ENCODE data around the gene VILL.

The VILL gene

DNA sequence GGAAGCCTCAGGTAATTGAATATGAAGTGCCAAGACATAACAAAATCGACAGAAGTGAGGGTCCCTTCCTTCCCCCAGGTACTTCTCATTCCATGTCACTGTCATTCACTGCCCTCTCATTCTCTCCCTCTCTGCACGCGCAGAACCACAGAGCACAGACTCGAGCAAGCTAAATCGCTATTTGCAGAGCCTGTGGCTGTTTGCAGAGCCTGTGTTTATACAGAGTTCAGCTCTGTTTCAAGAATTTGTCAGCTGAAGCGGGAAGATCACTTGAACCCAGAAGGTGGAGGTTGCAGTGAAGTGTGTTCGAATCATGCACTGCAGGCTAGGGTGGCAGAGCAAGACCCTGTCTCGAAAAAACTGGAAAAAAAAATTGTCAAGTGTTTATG lies 2.5 kb downstream of the VILL start:
- Histone ChIP-seq H3K4me3 (ENCODE audit: low read depth, low read length) (no peak overlapping the region), H3K27ac (no peak overlapping the region)

GRCh38 chr3:37993460-37993819 lies 2.9 kb downstream of the VILL start:
- no peaks in the 10 kb centered on the region for H3K27me3 ChIP-seq (ENCODE audit: insufficient read depth, low read depth, severe bottlenecking)
- H3K4me3 ChIP-seq (ENCODE audit: low read depth, low read length) = peak overlapping the region; percentile 89
- H3K36me3 ChIP-seq = no peaks in the 10 kb centered on the region
- no peak overlapping the region for H3K27ac ChIP-seq
- no peaks in the 10 kb centered on the region for H3K9me3 ChIP-seq (ENCODE audit: severe bottlenecking)
- TF ChIP-seq, protein P1, sequence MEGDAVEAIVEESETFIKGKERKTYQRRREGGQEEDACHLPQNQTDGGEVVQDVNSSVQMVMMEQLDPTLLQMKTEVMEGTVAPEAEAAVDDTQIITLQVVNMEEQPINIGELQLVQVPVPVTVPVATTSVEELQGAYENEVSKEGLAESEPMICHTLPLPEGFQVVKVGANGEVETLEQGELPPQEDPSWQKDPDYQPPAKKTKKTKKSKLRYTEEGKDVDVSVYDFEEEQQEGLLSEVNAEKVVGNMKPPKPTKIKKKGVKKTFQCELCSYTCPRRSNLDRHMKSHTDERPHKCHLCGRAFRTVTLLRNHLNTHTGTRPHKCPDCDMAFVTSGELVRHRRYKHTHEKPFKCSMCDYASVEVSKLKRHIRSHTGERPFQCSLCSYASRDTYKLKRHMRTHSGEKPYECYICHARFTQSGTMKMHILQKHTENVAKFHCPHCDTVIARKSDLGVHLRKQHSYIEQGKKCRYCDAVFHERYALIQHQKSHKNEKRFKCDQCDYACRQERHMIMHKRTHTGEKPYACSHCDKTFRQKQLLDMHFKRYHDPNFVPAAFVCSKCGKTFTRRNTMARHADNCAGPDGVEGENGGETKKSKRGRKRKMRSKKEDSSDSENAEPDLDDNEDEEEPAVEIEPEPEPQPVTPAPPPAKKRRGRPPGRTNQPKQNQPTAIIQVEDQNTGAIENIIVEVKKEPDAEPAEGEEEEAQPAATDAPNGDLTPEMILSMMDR (IDR thresholded peaks at IDR 0.05; ENCODE audit: low read depth, low read length) = no peak
- DNase-seq = no peak

More for the DNA sequence above, 2.5 kb downstream of the VILL start:
- H3K9me3 ChIP-seq (ENCODE audit: severe bottlenecking) = no peaks in the 10 kb centered on the region
- H3K36me3 ChIP-seq = no peaks in the 10 kb centered on the region
- H3K27me3 ChIP-seq (ENCODE audit: insufficient read depth, low read depth, severe bottlenecking) = no peaks in the 10 kb centered on the region
- no peak for DNase-seq
- TF ChIP-seq, protein P1 (IDR thresholded peaks at IDR 0.05; ENCODE audit: low read depth, low read length) = no peak

DNA sequence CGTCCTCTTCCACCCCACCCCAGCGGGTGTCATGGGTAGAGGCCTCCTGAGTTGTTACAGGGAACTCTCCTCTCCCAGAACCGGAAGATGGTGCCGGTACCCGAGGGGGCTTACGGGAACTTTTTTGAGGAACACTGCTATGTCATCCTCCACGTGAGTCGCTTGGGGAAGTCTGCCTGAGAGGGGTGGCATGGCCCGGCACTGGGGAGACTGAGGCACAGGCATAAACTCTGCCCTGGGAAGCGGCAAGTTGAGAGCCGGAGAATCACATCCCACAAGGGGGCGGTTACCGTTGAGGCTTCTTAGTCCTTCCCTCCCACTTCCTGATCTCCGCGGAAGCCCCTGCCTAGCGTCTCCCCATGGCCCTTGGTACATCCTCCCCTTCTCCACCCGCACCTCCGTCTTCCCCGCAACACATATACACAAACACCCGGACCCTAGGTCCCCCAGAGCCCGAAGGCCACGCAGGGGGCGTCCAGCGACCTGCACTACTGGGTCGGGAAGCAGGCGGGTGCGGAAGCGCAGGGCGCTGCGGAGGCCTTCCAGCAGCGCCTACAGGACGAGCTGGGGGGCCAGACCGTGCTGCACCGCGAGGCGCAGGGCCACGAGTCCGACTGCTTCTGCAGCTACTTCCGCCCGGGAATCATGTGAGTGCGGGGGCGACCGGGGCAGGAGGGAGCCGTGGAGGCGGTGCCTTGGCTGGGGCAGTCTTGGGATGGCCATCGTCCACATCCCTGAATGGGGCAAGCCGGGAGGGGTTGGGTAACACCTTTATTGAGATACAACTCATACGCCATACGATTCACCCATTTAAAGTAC lies 3.4 kb downstream of the VILL start:
- TF ChIP-seq, protein P1 (IDR thresholded peaks at IDR 0.05; ENCODE audit: low read depth, low read length) = no peak; the same call in 1 of the 2 replicates
- peak; percentile 82 for DNase-seq
- Histone ChIP-seq H3K9me3 (ENCODE audit: severe bottlenecking) (no peaks in the 10 kb centered on the region), H3K4me3 (ENCODE audit: low read depth, low read length) (peak overlapping the region; percentile 89), H3K27me3 (ENCODE audit: insufficient read depth, low read depth, severe bottlenecking) (no peaks in the 10 kb centered on the region), H3K36me3 (no peaks in the 10 kb centered on the region), H3K27ac (peak overlapping the region; percentile 78)

GRCh38 chr3:37994639-37994972 lies 4.0 kb downstream of the VILL start:
- Histone ChIP-seq H3K9me3 (ENCODE audit: severe bottlenecking) (no peaks in the 10 kb centered on the region), H3K27me3 (ENCODE audit: insufficient read depth, low read depth, severe bottlenecking) (no peaks in the 10 kb centered on the region), H3K27ac (peak overlapping the region; percentile 78; the same call in 1 of the 2 replicates), H3K36me3 (no peaks in the 10 kb centered on the region), H3K4me3 (ENCODE audit: low read depth, low read length) (peak overlapping the region; percentile 89)
- TF ChIP-seq, protein P1 (IDR thresholded peaks at IDR 0.05; ENCODE audit: low read depth, low read length) = no peak
- DNase-seq = no peak

GRCh38 chr3:37995652-37996641 lies 5.4 kb downstream of the VILL start:
- Histone ChIP-seq H3K9me3 (ENCODE audit: severe bottlenecking) (no peaks in the 10 kb centered on the region), H3K4me3 (ENCODE audit: low read depth, low read length) (no peak overlapping the region), H3K27ac (no peak overlapping the region), H3K36me3 (no peaks in the 10 kb centered on the region), H3K27me3 (ENCODE audit: insufficient read depth, low read depth, severe bottlenecking) (no peaks in the 10 kb centered on the region)
- DNase-seq = no peak
- TF ChIP-seq, protein P1 (IDR thresholded peaks at IDR 0.05; ENCODE audit: low read depth, low read length) = no peak
